ENCODE results near the gene RAB4A. TPM values are rescaled to one million over a fixed set of nuclear protein-coding genes. Genes with fewer than 3 reads are reported as not detected.

RAB4A gene
- total and polyA plus RNA-seq, 9 of the 15 experiments (the other 6 are each of a cell fraction or from before 2014, with no cell fraction given): 8.3 to 61.0 (median 26.7) TPM

DNA sequence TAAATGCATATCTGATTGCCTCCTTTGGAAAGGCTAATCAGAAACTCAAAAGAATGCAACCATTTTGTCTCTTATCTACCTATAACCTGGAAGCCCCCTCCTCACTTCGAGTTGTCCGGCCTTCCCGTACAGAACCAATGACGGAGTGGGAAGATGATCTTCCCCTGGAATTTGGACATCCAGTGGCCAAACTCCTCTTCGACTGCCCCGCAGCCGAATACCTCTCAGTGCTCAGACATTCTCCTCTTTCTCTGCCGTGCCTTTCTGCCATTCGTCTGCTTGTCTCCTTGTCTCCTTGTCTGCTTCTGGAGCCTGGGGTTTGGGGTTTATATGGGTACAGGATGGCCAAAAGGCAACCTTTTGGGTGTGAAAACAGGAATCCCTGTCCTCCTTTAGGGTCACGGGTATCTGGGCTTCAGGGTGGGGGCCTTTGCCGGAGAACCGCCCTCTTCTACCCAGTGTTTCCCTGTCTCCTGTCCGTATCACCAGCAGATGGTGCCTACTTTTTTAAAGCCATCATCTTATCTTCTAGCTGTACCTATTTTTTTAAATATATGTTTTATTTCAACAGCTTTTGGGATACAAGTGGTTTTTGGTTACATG is 35.9 kb upstream of the RAB4A start:
- in situ Hi-C loops (cut with MboI): loop anchor here (10.0 kb wide), 1 partner anchor 550 kb away; no protein-coding TSS in a partner anchor
- Histone ChIP-seq H3K9me1 (ENCODE audit: control insufficient read depth, insufficient read depth, low read length) (no peaks in the 10 kb centered on the region), H3K27me3 (ENCODE audit: control insufficient read depth in 2 of 2, insufficient read depth in 2 of 2, low read length in 2 of 2) (peaks cover 47 to 51% of the 10 kb centered on the region in 2 experiments), H3K4me1 (replicated peaks in 1 of 2; ENCODE audit: control insufficient read depth in 2 of 2, insufficient read depth in 2 of 2, low read length in 2 of 2) (peaks cover 0 to 6% of the 10 kb centered on the region in 2 experiments; a peak in 2 of 5 replicates), H3K79me2 (ENCODE audit: control insufficient read depth, insufficient read depth, low read length) (no peaks in the 10 kb centered on the region), H4K20me1 (replicated peaks; ENCODE audit: control insufficient read depth, insufficient read depth, low read length) (peaks cover 10% of the 10 kb centered on the region), H3K9me3 (replicated peaks; ENCODE audit: control insufficient read depth, insufficient read depth, low read depth, low read length) (peaks cover 2% of the 10 kb centered on the region; the same call in 1 of the 2 replicates), H3K36me3 (ENCODE audit: control insufficient read depth, insufficient read depth, low read length) (no peaks in the 10 kb centered on the region), H3K27ac (ENCODE audit: extremely low read depth, low read depth, low read length) (no peak overlapping the region), H3K9ac (ENCODE audit: insufficient read depth in 1 of 2, low read depth in 2 of 2, low read length in 2 of 2) (no peak overlapping the region), H2AFZ (ENCODE audit: low read depth, low read length) (no peak overlapping the region), H3K4me3 (no peak overlapping the region), H3K4me2 (ENCODE audit: insufficient read depth, low read length) (no peak overlapping the region)
- intact Hi-C loops (cut with micrococcal nuclease): no loop called here
- ATAC-seq (no peak), FAIRE-seq (no peak), DNase-seq (ENCODE audit: extremely low read depth in 1 of 4, low spot score in 3 of 4) (no peak)
- TF ChIP-seq ZSCAN32 (CRISPR knock-in tag; IDR thresholded peaks at IDR 0.05) (0 out of 2 replicates have a peak, but pooled peaks have one; percentile 23), ARID1B (IDR thresholded peaks at IDR 0.05) (peak; percentile 53), RBM22 (IDR thresholded peaks at IDR 0.05; ENCODE audit: low read depth, low read length, poor library complexity, severe bottlenecking) (no peak), CBFA2T3 (IDR thresholded peaks at IDR 0.05) (peak; percentile 29), DPF2 (IDR thresholded peaks at IDR 0.05) (0 out of 2 replicates have a peak, but pooled peaks have one; percentile 31)
- POLR2A ChIA-PET: interaction anchor here (0.6 kb wide), 1 partner anchor 83 kb away, joined by 3 read pairs; no protein-coding TSS in a partner anchor
- 1% methylated on average over 13 of the region's 13 CpGs for WGBS (ENCODE audit: insufficient coverage, low coverage, missing lambda C conversion rate)
- CTCF ChIA-PET (ENCODE audit: low intra/inter-chr PET ratio): no interaction called here
- no TSS peak for BruUV-seq (replicated peaks)

DNA sequence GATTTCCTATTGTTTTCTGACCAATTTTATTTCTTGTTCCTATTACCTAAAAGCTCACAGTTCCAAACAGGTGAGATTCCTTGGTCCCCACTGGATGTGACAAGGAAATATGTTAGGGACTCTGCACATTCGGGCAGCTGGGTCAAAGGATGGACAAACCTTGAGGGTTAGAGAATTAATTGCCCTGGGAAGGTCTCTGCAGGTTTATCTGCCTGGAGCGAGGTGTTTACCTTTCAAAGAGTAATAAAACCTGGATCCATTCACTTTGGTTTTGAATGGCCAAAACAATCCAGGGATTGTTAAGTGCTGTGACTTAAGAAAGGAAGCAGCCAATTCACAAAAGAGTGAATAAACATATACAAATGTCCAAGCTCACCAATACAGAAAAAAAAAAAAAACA is 33.6 kb upstream of the RAB4A start:
- Histone ChIP-seq H3K4me1 (replicated peaks in 1 of 2; ENCODE audit: control insufficient read depth in 2 of 2, insufficient read depth in 2 of 2, low read length in 2 of 2) (peaks cover 0 to 6% of the 10 kb centered on the region in 2 experiments; a peak in 1 of 5 replicates), H3K36me3 (ENCODE audit: control insufficient read depth, insufficient read depth, low read length) (no peaks in the 10 kb centered on the region), H3K4me2 (ENCODE audit: insufficient read depth, low read length) (no peak overlapping the region), H3K79me2 (ENCODE audit: control insufficient read depth, insufficient read depth, low read length) (no peaks in the 10 kb centered on the region), H3K9me1 (ENCODE audit: control insufficient read depth, insufficient read depth, low read length) (no peaks in the 10 kb centered on the region), H3K4me3 (no peak overlapping the region), H3K27ac (ENCODE audit: extremely low read depth, low read depth, low read length) (no peak overlapping the region), H3K9me3 (replicated peaks; ENCODE audit: control insufficient read depth, insufficient read depth, low read depth, low read length) (peaks cover 2% of the 10 kb centered on the region; the same call in 1 of the 2 replicates), H4K20me1 (replicated peaks; ENCODE audit: control insufficient read depth, insufficient read depth, low read length) (peaks cover 10% of the 10 kb centered on the region), H3K27me3 (ENCODE audit: control insufficient read depth in 2 of 2, insufficient read depth in 2 of 2, low read length in 2 of 2) (peaks cover 31 to 39% of the 10 kb centered on the region in 2 experiments), H3K9ac (ENCODE audit: insufficient read depth in 1 of 2, low read depth in 2 of 2, low read length in 2 of 2) (no peak overlapping the region), H2AFZ (ENCODE audit: low read depth, low read length) (no peak overlapping the region)
- WGBS (ENCODE audit: insufficient coverage, low coverage, missing lambda C conversion rate): 0% methylated on average over 2 of the region's 2 CpGs
- POLR2A ChIA-PET: no interaction called here
- intact Hi-C loops (cut with micrococcal nuclease) (no loop called here), in situ Hi-C loops (cut with MboI) (loop anchor here (10.0 kb wide), 1 partner anchor 553 kb away; no protein-coding TSS in a partner anchor)
- CTCF ChIA-PET (ENCODE audit: low intra/inter-chr PET ratio): no interaction called here
- DNase-seq (ENCODE audit: extremely low read depth in 1 of 4, low spot score in 3 of 4) (no peak), FAIRE-seq (no peak), ATAC-seq (no peak)
- no TSS peak for BruUV-seq (replicated peaks)
- no peak for TF ChIP-seq SNRNP70 (optimal IDR thresholded peaks at IDR 0.05; ENCODE audit: low read depth, low read length)
- TF ChIP-seq LARP7 (IDR thresholded peaks at IDR 0.05): no peak
- no peak for TF ChIP-seq ZEB2 (IDR thresholded peaks at IDR 0.05)
- no peak for TF ChIP-seq RAD21 (CRISPR knock-in tag; conservative IDR thresholded peaks at IDR 0.05 in 1 of 2, IDR thresholded peaks at IDR 0.05 in 1 of 2)
- TF ChIP-seq ZNF121 (CRISPR knock-in tag; conservative IDR thresholded peaks at IDR 0.05): no peak
- TF ChIP-seq, protein P1, sequence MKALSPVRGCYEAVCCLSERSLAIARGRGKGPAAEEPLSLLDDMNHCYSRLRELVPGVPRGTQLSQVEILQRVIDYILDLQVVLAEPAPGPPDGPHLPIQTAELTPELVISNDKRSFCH (CRISPR knock-in tag; IDR thresholded peaks at IDR 0.05): no peak
- TF ChIP-seq, protein P1 (tag; IDR thresholded peaks at IDR 0.05): no peak
- no peak for TF ChIP-seq EHMT2 (IDR thresholded peaks at IDR 0.05)
- no peak for TF ChIP-seq ESRRB (CRISPR knock-in tag; IDR thresholded peaks at IDR 0.05; ENCODE audit: borderline replicate concordance)
- no peak for TF ChIP-seq HSF4 (CRISPR knock-in tag; IDR thresholded peaks at IDR 0.05; ENCODE audit: borderline replicate concordance)
